Ramos (cell line): ENCODE data around the gene MRRF.

ENCODE experiments used
- in situ Hi-C: fragments of 300-500 bp; cut with MboI; formaldehyde crosslinking; loops from one replicate; pipeline ENCODE4 v1.14.3; 2022; ENCODE audit warnings: low sequenced_read_pairs; ENCODE audit not compliant: unreplicated experiment

MRRF gene

GRCh38 chr9:122227575-122227900, 37.1 kb upstream of the MRRF start:
- in situ Hi-C loops, result no loop called here

- in situ Hi-C loops, result no loop called here
Observed at GRCh38 chr9:122228191-122228567, 36.5 kb upstream of the MRRF start.

- in situ Hi-C loops, result no loop called here
Observed at GRCh38 chr9:122228568-122229484, 35.9 kb upstream of the MRRF start, which contains the start of gene LHX6. LHX6 (minus strand) TSS chr9:122228957; CDS start chr9:122228740, 217 bp downstream.

DNA sequence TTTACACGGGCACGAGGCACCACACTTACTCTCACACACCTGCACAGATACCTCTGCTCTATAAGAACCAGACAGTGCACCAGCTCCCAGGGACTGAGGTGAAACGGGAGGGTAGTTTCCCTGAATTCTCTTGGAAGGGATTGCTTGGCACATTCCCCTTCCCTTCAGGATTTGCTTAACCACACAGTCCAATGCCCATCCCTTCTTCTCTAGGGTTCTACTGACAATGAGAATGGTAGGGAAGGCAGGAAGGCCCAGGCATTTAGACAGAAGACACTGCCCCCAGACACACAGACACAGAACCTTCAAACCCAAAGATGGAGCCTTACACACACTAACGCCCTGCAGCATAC, 35.2 kb upstream of the MRRF start:
- in situ Hi-C loops, result no loop called here

- in situ Hi-C loops, result no loop called here
Observed at GRCh38 chr9:122232796-122233306, 31.8 kb upstream of the MRRF start.

GRCh38 chr9:122234022-122234748, 30.5 kb upstream of the MRRF start:
- in situ Hi-C loops, result no loop called here

GRCh38 chr9:122236681-122237080, 28.0 kb upstream of the MRRF start:
- in situ Hi-C loops, result no loop called here

GRCh38 chr9:122239722-122240121, 25.0 kb upstream of the MRRF start:
- in situ Hi-C loops, result no loop called here

- in situ Hi-C loops, result no loop called here
Observed at GRCh38 chr9:122244349-122244748, 20.3 kb upstream of the MRRF start.

- in situ Hi-C loops, result no loop called here
Observed at GRCh38 chr9:122246666-122247065, 18.0 kb upstream of the MRRF start.

- in situ Hi-C loops, result no loop called here
Observed at GRCh38 chr9:122248448-122248865, 16.2 kb upstream of the MRRF start.

GRCh38 chr9:122251351-122251750, 13.3 kb upstream of the MRRF start:
- in situ Hi-C loops, result no loop called here

DNA sequence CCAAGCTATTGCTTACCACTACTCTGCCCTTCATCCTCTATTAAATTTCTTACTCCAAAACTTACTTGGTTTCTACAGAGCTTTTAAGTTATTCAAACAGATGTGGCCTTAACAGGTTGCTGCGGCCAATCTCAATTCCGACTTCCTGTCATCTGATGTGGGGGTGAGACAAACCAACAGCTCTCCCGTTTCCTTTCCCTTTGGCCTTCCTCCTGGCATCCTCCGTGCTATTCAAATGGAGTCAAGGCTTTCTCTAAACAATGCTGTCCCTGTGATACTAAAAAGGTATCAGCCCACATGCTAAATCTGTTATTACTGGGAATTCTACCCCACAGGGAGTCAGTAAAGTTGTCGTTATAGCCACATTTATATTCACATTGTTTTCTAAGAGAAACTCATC, 11.9 kb upstream of the MRRF start:
- in situ Hi-C loops, result no loop called here

- in situ Hi-C loops, result no loop called here
Observed at GRCh38 chr9:122254761-122255160, 9.9 kb upstream of the MRRF start.

DNA sequence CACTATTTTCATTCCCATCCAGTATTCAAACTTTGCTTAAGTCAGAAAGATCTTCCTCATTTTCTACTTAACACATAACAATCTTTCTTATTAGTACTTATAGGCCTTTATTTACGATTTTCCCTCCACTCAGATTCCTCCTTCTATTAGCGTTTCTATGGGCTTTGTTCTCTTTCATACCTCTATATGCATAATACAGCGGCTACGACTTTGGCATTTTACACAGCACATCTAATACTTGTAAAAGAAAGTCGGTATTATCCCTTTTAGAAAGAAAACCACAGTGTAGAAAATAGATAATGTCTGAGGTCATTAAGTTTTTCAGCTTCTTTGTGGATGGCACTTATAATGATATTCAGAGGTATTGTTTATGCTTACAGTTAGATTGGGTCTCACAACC, 8.5 kb upstream of the MRRF start:
- in situ Hi-C loops, result no loop called here

DNA sequence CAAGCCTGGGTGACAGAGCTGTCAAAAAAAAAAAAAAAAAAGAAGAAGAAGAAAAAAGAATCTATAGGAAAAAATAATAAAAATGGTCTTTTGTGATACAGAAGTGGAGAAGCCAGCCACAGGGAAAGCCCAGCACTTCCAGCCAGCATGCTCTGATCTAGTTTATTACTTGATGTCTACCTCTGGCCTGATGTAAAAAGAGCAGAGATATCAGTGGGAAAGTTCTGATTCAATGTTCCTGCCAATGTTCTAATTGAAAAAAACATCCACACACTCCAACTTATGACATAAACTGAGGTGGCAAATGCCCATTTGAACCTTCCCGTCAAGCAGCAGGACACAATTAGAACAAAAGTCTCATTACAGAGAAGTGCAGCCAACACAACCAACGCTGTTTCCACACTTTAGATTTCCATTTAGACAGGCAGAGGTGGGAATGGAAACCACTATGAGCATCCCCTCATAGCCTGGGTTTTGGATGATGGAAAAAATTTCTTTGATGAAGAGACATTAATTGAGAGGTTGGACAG, 5.7 kb upstream of the MRRF start:
- in situ Hi-C loops, result no loop called here

DNA sequence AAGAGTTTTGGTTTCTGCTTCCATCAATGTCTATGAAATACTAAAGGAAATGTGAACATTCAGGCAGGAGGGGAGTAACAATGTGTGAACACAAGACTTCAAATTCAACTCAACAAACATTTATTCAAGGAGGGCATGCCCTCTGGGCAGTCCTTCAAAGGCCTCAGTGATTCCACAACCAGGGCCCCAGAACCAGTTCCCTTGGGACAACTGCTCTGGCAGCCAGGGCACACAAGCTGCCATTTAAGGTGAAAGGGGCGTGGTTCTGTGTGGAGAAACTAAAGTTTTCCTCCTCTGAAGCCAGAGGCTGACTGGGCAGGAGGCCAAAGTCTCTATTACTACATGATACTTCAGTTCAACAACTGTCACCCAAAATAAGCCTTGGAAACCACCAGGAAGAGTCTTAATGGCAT, 3.2 kb upstream of the MRRF start:
- in situ Hi-C loops, result no loop called here

DNA sequence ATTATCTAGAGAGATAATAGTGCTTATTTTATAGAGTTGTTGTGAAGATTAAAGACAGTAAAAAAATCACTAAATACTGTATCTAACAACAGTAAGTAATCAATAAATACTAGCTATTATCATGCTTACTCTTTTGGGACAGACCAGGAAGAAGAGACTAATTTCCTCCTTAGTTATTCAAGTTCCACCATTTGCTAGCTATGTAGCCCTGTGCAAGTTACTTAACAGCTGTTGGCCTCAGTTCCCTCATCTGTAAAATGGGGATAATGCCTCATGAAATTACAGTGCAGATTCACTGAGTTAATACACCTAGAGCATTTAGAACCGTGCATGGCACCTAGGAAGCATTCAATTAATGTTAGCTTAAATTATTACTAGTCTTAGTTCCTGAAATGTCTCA, 2.6 kb upstream of the MRRF start:
- in situ Hi-C loops, result no loop called here

- in situ Hi-C loops, result no loop called here
Observed at GRCh38 chr9:122263699-122264349, 858 bp upstream of the MRRF start.

DNA sequence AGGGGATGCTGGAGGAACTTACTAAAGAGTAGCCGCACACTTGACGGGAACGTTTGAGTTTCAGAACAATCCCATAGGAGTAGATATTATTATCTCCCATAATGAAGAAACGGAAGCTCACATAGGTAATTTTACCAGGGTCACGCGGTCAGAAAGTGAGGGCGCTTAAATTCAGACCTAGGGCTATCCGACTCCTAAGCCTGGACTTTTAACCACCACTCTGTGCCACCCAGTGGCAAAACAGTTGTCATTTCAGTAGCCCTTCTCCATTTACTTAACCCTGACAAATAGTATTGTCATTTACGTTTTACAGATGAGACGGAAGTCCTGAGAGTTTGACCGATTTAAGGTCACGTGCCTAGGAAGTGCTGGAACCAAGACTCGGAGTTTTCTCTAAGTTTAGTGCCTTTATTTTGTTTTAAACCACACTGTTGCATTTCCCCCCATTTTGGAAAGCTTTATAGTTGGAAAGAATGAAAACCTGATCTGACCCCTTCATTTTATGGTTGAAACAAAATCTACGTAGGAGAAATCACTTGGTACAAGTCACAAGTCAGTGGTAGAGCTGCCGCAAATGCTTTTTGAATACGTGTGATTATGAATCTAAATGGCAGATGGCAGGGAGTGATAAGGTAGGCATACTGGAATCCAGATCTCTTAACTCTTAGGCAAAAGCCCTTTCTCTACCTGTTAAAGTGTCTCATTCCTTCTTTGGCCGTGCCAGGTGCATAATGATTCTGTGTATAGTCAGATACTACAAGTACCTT, 650 bp downstream of the MRRF start:
- in situ Hi-C loops, result no loop called here
